Activated CD4-positive, CD25-positive, alpha-beta regulatory T cell treated with anti-CD3 and anti-CD28 coated beads, Interleukin-2, amount 50 U/mL, for 16 hours (primary cell): ENCODE data around the gene ATXN1.
"Not testable (repeated sequence)": the region's sequence is repeated elsewhere in the genome, so short reads cannot be mapped to it uniquely, and the experiment has no call there.

Source experiments
- DNase-seq: peaks from one replicate; pipeline ENCODE4 v3.0.0-alpha.2; 2020; ENCODE audit warnings: low read depth, low spot score

The ATXN1 gene

DNA sequence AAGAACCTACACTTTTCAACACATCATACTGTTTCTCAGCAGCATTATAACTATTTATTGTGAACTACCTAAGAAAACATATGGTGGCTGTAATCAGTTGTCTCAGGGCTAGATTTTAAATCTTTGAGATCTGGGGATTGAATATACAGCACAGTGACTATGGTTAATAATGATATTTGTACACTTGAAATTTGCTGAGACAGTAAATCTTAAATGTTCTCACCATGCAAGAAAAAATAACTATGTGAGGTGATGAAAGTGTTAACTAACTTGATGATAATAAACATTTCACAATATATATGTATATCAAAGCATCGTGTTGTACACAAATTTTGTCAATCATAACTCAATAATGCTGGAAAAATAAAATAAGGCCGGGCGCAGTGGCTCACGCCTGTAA is 113.8 kb downstream of the ATXN1 start:
- DNase-seq, result no peak

DNA sequence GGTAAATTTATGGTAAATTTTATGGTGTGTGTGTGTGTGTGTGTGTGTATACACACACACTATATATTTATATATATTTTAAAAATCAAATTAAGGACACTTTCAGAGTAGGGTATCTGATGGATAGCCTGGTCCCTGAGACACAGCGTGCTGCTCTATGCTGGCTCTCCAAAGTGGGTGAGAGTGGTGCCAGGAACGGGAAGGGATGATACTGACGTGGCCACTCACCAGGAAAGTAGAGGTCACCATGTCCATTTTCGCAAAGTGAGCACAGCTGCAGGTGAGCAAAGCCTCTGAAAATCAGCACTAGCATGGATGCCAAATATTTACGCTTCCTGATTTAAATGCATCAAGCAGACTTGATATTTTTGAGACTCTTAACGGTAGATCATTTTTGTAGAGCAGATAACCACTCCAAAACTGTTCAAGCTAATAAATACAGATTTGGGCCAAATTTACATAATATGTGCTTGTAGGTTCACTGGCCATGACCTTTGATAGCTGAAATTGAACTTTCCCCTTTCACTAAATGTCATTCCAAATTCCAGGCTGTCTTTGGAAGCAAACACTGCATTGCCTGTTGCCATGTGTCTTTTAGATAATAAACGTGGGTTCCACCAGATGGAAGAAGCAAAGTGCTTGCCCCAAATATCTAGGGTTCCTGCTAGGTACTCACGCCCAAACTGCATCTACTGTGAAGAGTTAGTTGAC is 116.6 kb downstream of the ATXN1 start:
- DNase-seq, result no peak

DNA sequence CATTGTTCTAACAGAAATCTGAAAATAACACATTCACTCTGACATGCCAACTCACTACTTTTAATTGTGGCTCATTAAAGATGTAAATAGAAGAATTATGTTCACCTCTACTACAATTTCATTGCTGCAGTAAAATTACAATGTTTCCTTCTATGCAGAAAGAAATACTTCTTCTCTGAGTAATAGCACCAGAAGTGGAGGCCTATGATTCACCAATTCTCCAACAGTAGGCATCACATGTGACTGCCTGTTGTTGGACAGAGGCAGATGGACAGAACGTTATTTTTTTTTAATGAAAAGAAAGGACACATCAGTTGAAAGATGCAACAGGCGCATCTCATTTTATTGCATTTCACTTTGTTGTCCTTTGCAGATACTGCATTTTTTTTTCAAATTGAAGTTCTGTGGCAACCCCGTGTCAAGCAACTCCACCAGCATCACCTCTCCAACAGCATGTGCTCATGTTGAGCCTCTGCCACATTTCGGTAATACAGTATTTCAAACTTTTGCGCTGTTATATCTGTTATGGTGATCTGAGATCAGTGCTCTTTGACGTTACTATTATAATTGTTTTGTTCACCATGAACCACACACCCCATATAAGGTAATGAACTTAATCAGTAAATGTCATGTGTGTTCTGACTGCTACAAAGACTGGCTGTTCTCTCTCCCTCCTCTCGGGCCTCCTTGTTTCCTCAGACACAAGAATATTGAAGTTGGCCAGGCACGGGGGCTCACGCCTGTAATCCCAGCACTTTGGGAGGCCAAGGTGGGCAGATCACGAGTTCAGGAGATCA is 121.4 kb downstream of the ATXN1 start:
- DNase-seq, result no peak

DNA sequence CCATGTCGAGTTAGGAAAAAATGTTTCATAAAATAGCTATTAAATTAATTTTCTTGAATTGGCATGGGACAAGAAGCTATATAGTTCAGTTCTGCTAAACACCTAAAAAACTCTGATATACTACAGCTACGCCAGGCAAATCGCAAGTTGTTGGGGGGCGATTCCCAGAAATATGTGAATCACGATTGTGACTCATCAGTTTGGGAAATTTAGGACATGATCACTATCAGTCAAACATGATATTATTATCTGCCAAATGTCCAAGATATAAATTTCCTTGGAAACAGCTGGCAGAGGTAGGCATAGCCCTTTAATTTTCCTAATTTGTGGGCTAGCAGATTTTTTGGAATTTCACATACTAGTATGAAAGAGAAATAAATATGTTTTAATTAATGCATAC is 123.6 kb downstream of the ATXN1 start:
- no peak for DNase-seq

DNA sequence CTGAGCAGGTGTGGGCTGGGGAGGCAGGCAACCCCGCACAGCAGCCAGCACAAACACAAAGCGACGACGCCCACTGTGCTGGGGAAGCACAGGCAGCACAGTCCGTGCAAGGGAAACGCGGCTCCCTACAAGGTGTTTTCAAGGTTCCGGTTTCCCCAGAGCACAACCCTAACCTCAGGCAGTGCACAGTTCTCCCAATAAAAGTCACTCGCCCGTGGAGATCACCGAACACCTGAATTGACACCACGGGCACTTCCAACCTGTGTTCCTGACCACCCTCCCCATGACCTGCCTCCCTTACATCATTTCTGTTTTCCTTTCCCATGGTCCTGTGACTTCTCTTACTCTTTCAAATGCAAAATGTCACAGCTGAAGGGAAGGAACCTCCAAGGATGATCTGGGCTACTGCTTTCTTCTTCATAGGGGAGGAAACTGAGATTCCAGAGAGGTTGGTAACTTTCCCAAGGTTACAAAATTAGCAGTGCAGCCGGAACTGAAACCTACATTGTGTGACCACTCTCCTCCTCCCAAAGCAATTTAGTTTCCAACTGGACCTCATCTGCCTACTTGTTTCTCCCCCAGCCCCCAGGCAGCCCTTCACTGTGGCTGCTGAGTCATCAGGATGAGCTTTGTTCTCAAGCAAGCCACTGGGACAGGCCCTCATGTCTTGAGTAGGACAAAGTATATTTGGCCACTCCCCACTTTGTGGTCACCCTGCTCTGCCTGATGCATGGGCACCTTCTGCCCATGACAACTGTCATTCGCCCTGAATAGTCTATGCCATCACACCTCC is 125.3 kb downstream of the ATXN1 start:
- no peak for DNase-seq

DNA sequence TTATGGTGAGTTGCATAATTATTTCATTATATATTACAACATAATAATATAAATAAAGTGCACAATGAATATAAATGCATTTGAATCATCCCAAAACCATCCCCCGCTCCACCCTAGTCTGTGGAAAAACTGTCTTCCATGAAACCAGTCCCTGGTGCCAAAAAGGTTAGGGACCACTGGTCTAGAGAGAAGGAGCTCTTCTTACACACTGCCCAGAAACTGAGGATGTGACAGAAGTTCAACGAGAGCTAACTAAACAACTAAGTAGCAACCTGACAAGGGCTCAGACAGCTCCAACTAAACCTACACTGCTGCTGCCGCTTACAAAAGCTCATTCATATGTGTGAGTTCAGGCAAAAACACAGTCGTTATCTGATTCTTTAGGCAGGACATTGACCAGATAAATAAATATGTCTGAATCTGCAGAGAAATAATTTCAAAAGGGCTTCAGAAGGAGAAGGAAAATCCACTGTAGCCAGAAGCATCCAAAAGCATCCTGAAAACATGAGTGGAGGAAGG is 125.9 kb downstream of the ATXN1 start:
- no peak for DNase-seq

DNA sequence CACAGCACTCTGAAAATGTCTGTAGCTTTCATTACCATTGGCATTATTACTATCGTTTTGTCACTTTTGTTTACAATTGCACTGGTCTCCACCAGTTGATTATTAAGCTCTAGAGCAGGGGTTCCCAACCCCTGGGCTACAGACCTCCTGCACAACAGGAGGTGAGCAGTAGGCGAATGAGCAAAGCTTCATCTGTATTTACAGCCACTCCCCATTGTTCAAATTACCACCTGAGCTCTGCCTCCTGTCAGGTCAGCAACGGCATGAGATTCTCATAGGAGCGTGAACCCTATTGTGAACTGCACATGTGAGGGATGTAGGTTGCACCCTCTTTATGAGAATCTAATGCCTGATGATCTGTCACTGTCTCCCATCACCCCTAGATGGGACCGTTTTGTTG is 126.4 kb downstream of the ATXN1 start:
- no peak for DNase-seq

DNA sequence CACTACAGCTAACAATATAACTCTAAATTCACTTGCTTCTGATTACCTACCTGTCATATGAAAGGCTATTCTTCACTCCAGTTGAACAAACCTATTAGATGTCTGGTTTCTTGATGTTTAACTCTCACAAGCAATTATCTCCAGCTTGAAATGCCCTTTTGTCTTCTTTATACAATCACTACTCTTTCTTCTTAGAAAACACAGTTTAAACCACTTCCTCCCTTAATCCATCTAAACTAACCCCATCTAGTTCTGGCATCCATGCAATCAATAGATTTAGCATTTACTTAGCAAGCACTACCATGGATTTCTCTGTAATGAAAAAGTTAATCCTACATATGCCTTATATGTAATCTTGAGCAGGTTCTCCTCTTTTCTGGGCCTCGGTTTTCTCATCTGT is 127.3 kb downstream of the ATXN1 start:
- DNase-seq, result no peak

DNA sequence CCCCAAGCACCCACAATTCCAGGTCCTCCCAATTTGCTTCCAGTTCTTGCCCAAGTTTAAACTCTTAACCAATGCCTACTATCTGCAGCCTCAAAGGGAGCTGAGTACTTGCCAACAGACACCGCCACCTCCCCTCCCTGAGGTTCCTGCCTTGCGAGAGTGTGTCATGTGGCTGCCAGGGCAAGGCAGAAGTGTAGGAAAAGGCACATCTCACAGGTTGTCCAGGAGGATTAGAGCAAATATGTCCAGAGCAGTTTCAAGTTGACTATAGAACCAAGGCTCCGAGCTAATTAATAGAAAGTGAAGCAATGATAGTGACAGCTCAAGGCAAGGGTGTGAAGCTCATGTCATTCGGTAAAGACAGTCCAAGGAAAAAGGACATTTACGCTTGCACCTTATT is 127.8 kb downstream of the ATXN1 start:
- no peak for DNase-seq

DNA sequence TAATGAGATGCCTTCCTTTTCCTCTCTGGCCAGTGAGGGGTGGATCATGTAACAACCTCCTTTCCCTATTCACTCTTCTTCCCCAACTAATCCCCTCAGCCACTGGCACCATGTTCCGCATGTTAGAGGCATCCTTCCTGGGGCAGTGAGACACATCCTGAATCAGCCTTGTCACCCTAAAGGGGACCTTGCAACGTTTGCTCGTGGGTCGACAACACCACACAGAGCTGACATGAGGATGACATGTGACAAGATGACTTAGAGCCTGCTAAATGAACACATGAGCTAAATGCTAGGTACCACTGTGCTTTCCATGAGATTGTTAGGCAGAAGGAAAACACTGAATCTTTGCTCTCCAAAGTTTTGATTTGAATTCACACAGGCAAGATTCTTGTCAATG is 129.2 kb downstream of the ATXN1 start:
- DNase-seq, result no peak

DNA sequence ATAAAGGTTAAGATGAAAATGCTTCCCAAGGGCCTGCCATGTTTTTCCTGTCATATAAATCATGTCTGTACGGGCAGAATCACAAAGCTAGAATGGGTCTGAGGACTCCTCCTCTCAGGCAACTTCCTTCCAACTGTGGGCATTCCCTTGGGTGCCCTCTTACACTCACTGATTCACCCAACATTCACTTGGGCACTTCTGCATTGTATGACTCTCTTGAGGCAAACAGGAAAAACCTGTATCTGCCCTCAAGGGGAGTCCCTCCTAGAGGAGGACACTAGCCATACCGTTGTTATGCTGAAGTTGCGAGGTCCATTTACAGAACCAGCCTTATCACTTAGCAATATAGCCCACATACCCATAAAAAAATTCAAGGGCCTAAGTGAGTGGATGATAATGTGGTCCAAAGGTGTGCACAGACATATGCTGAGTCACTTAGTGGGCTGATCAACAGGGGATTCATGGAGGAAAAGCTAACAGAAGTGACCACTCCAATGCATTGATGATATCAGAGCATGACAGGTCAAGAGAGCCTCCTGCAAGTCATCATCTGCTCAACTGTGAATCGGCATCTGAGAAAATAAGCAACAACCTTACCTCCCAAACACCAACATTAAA is 131.1 kb downstream of the ATXN1 start:
- DNase-seq, result no peak

DNA sequence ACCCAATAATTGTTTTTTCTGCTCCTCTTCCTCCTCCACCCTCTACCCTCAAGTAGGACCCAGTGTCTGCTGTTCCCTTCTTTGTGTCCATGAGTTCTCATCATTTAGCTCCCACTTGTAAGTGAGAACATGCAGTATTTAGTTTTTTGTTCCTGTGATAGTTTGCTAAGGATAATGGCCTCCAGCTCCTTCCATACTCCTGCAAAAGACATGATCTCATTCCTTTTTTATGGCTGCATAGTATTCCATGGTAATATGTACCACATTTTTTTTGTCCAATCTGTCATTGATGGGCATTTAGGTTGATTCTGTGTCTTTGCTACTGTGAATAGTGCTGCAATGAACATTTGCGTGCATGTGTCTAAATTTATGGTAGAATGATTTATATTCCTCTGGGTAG is 132.7 kb downstream of the ATXN1 start:
- DNase-seq, result not testable (repeated sequence)

DNA sequence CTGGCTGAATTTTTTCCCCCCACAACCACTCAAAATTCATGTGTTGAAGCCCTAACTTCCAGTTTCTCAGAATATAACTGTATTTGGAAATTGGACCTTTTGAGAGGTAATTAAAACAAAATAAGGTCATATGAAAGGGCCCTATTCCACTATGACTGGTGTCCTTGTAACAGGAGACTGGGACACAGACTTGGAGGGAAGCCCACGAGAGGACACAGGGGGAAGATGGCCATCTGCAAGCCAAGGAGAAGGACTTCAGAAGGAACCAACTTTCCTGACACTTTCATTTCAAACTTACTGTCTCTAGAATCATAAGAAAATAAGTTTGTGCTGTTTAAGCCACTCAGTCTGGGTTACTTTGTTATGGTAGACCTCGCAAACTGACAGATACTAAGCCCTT is 134.6 kb downstream of the ATXN1 start:
- no peak for DNase-seq

DNA sequence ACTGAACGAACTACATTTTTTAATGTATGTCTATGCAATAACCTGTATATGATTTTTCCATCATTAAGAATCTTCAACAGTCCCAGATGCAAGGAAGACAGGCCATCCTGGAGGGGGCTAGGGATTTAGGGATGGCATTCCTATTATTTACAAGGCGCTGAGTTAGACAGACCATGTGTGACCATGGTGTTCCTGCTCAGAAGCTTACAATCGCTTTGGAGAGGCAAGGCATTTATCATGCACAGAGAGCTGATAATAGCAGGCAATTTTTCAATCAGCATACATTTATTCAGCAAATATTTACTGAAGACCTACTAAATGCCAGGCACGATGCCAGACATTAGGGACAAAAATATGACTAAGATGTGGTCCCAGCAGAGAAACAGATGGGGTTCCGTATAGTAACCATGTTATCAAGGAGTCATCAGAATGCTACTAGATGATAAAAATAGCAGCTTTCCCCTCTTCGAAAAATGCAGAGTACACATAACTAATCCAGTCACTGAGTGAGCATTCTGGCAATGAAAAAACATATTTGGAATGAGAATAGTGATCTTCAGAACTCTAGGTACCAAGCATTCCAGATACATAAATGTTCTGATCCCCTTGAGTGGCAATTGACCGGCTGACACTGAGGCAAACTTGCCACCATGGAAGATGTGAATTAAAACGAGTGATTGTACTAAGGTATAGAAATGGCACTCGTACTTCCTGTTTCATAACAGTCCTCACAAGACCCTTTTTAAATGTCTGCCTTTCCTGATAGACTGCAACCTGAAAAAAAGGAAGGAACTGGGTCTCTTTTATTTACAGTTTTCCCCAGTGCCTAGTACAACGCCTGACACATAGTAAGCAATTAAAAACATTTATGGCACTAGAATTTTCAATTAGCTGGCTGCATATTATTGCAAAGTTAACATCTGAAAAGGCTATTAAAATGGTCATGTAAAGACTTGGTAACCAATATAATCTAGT is 135.7 kb downstream of the ATXN1 start:
- DNase-seq, result no peak

DNA sequence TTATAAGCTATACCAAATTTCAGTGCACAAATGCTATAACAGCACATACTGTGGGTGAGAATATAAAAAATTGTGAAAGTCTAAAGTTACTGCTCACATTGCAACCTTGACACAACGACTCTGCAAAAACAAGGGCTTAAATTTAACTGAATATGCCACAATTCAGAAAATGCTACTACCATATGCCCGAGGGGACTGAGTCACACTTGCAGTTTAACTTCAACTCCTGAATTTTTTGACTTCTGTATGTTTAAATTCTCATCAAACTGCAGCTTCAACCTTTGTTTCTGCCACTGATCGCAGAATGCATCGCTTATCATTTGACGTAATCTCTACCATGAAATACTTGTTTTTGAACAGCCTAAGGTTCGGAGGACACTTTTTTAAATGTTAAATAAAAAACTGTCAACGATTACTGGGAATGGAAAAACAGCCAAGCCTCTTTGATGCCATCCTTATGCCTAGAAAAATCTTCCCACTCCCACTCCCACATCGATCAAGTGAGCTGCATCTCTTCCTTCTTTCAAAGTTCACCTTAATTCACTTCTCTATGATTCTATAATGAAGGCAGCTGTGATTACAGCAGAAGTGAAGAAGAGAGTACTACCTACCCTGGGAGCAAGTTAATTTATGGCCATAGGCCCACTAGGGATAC is 136.5 kb downstream of the ATXN1 start:
- DNase-seq, result no peak

DNA sequence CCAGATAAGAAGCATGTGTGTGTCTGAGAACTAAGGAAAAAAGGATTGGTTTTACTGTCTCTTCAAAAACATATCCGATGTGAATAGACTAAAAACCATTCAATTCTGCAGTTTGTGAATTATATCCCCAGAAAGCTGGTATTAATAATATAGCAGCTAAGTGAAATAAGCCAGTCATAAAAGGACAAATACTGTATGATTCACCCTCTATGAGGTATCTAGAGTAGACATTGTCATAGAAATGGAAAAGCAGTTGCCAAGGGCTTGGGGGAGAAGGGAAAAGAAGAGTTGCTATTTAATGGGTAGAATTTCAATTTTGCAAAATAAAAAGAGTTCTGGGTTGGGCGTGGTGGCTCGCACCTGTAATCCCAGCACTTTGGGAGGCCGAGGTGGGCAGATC is 137.5 kb downstream of the ATXN1 start:
- no peak for DNase-seq

DNA sequence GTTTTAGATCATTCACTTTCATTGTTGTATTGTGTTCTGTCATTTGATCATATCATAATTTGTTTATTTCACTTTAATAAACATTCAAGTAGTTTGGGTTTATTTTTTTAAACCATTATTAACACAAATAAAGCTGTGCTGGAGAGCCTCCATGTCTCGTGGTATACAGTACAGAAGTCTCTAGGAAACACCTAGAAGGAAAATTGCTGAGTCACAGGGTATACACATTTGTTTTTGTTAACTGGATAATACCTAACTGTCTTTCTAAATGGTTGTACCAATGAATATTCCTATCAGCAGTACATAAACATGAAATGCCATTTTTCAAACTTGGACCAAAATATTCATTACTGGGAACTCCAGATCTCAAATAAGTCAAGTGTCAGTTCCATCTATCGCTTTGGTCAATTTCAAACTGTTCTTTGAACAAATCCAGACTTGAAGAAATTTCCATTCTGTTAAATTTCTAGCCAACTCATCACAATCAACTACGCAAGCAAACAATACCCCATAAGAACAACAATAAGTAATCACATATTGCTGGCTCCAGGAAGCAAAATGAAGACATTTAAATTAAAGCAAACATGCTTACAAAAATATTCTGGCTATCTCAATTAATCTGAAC is 138.1 kb downstream of the ATXN1 start:
- no peak for DNase-seq

DNA sequence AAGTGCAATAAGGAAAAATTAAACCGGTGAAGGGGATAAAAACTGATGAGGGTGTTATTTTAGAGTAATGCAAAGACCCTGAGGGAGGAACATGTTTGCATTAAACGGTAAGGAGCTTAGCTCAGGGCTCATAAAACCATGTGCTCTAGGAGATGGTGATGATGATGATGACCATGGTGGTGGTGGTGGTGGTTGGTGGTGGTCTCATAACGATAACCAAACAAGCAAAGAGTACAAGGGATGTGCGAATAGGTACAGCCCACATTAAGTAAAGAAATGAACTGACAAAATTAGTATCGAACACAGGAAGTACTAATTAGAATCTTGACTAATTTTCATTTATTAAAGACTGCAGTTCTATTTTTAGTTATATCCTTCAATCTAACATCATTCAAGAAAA is 139.1 kb downstream of the ATXN1 start:
- DNase-seq, result no peak

DNA sequence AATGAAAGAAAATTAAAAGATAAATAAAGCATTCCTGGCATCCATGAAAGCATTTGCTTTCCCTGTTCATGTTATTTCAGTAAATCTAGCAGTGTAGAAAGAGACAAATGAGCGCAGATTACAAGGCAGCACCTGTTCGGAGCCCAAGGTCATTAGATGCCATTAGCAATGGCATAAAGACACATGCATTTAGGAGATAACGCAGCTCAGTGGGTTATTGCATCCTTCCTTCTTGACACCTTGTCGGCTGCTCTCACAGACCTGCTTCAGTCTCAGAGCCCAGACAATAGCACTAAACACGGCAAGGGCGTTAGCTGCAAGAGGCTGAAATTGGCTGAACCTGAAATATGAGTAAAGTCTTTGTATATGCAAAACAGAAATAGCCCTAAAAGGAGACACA is 140.3 kb downstream of the ATXN1 start:
- DNase-seq, result no peak

DNA sequence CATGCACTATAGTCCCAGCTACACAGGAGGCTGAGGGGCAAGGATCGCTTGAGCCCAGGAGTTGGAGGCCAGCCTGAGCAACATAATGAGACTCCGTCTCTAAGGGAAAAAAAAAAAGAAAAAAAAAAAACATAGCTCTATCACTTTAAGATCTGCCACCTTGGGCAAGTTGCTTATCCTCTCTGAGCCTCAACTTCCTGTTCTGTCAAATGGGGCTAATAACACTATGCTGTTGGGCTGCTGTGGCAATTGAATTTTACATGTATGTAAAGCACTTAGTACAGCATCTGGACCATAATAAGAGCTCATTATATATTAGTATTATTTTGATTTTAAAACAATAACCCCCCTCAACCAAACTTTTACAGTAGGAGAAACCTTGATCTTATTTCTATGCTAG is 141.5 kb downstream of the ATXN1 start:
- no peak for DNase-seq
